Keratinocyte (primary cell): ENCODE results near the gene NEUROD1. TPM values are rescaled to one million over a fixed set of nuclear protein-coding genes. Genes with fewer than 3 reads are reported as not detected.

Experiments used
- DNase-seq: peaks from one replicate; pipeline ENCODE4 v3.0.0-alpha.2; 2011; ENCODE audit warnings: low read depth, missing footprints, low spot score
- FAIRE-seq: peaks from 2 replicates; lab custom pipeline; 2011; peaks lifted over from hg19 to GRCh38; lab: Jason Lieb, UNC
- H2AFZ ChIP-seq: 2 replicates; pipeline ENCODE4 v1.6.0; 2012; ENCODE audit warnings: low read length, control low read depth, inconsistent platforms; ENCODE audit not compliant: control insufficient read depth
- H3K27ac ChIP-seq: 2 replicates; pipeline ENCODE4 v1.5.1; 2011; ENCODE audit warnings: low read length; ENCODE audit not compliant: control insufficient read depth, insufficient read depth
- H3K27me3 ChIP-seq: 3 replicates; pipeline ENCODE4 v1.6.0; 2011; ENCODE audit warnings: low read length; ENCODE audit not compliant: control insufficient read depth, insufficient read depth; ENCODE audit errors: extremely low read depth
- H3K36me3 ChIP-seq, 2 experiments: 2 replicates in 1 of 2; 3 replicates in 1 of 2; pipeline ENCODE4 v1.5.1; 2011; ENCODE audit warnings: low read length in 2 of 2, mild to moderate bottlenecking in 1 of 2; ENCODE audit not compliant: control insufficient read depth in 2 of 2, insufficient read depth in 2 of 2; ENCODE audit errors: extremely low read depth in 1 of 2
- H3K4me1 ChIP-seq: 3 replicates; pipeline ENCODE4 v1.5.1; 2011; ENCODE audit warnings: low read length; ENCODE audit not compliant: control insufficient read depth, insufficient read depth; ENCODE audit errors: extremely low read depth
- H3K4me2 ChIP-seq: 3 replicates; pipeline ENCODE4 v1.6.0; 2011; ENCODE audit warnings: low read depth, low read length; ENCODE audit not compliant: control insufficient read depth, insufficient read depth; ENCODE audit errors: extremely low read depth
- H3K4me3 ChIP-seq, 3 experiments: fragments of 200-600 bp in 1 of 3; sonication (generic) in 1 of 3; 2 replicates in 2 of 3; 3 replicates in 1 of 3; pipeline ENCODE4 v1.5.1; 2011 to 2016; ENCODE audit warnings: low read length in 3 of 3, mild to moderate bottlenecking in 3 of 3, control low read depth in 2 of 3, inconsistent platforms in 1 of 3, low read depth in 1 of 3, mixed read lengths in 1 of 3, mixed run types in 1 of 3, moderate library complexity in 1 of 3; ENCODE audit not compliant: control insufficient read depth in 2 of 3, insufficient read depth in 2 of 3; ENCODE audit errors: extremely low read depth in 1 of 3
- H3K79me2 ChIP-seq: 2 replicates; pipeline ENCODE4 v1.6.0; 2012; ENCODE audit warnings: low read length; ENCODE audit not compliant: control insufficient read depth, insufficient read depth
- H3K9ac ChIP-seq: 3 replicates; pipeline ENCODE4 v1.6.0; 2011; ENCODE audit warnings: low read length; ENCODE audit not compliant: control insufficient read depth, insufficient read depth; ENCODE audit errors: extremely low read depth
- H3K9me1 ChIP-seq: 3 replicates; pipeline ENCODE4 v1.6.0; 2011; ENCODE audit warnings: low read length; ENCODE audit not compliant: control insufficient read depth, insufficient read depth; ENCODE audit errors: extremely low read depth
- H3K9me3 ChIP-seq: 2 replicates; pipeline ENCODE4 v1.5.1; 2012; ENCODE audit warnings: low read depth, low read length; ENCODE audit not compliant: control insufficient read depth
- H4K20me1 ChIP-seq: 3 replicates; pipeline ENCODE4 v1.6.0; 2011; ENCODE audit warnings: low read length; ENCODE audit not compliant: control insufficient read depth, insufficient read depth; ENCODE audit errors: extremely low read depth
- EZH2 ChIP-seq: IDR thresholded peaks from one replicate; pipeline ENCODE4 v1.6.1; 2012; ENCODE audit warnings: inconsistent platforms, mild to moderate bottlenecking, low read length, moderate library complexity
- dilution Hi-C: fragments of 300-500 bp; cut with MboI; formaldehyde crosslinking; loops from one replicate; pipeline ENCODE4 v1.7.0; 2020; ENCODE audit warnings: low sequenced_read_pairs; ENCODE audit not compliant: extremely low pct_ligation_motif_present
- polyA plus RNA-seq, 5 experiments: library from polyadenylated mRNA; depleted of rRNA in 3 of 5; stranded (reverse) in 3 of 5; stranded (forward) in 1 of 5; unstranded in 1 of 5; fragments of >200 nt; gene quantifications; 1 replicate in 1 of 5; 2 replicates in 3 of 5; 3 replicates in 1 of 5; pipeline versions ENCODE4 v1.2.1 to v1.2.3, GENCODE V29; 2011 to 2012; ENCODE audit warnings: missing spikeins in 2 of 5, low read depth in 1 of 5, low replicate concordance in 1 of 5
- TF ChIP-seq, protein P1 (sequence below), 3 experiments: IDR thresholded peaks in 1 of 3; conservative IDR thresholded peaks in 1 of 3; optimal IDR thresholded peaks in 1 of 3; 2 replicates in 2 of 3; 3 replicates in 1 of 3; pipeline versions ENCODE3 to v1.5.1; 2011; ENCODE audit warnings: low read length in 3 of 3, mild to moderate bottlenecking in 3 of 3, moderate library complexity in 2 of 3, control low read depth in 1 of 3, inconsistent platforms in 1 of 3; ENCODE audit not compliant: insufficient read depth in 2 of 3; ENCODE audit errors: extremely low read depth in 1 of 3

The NEUROD1 gene
- polyA plus RNA-seq, 1 donor (not counting 4 experiments of a cell fraction or from before 2014, with no cell fraction given): not detected

DNA sequence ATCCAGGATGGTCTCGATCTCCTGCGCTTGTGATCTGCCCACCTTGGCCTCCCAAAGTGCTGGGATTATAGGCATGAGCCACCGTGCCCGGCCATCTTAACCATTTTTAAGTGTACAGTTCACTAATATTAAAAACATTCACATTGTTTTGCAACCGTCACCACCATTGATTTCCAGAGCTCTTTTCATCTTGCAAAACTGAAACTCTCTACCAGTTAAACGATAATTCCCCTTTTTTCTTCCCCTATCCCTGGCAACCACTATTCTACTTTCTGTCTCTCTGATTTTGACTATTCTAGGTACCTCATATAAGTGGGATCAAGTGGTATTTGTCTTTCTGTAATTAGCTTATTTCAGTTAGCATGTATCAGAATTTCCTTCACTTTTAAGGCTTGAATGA lies 16.8 kb upstream of the NEUROD1 start:
- H3K36me3 ChIP-seq: no peaks in the 10 kb centered on the region
- no peaks in the 10 kb centered on the region for H3K4me1 ChIP-seq
- no peaks in the 10 kb centered on the region for H4K20me1 ChIP-seq
- no peak overlapping the region for H3K9ac ChIP-seq
- no peak overlapping the region for H3K4me3 ChIP-seq
- H3K27ac ChIP-seq: no peak overlapping the region
- no peaks in the 10 kb centered on the region for H3K9me1 ChIP-seq
- peaks cover 5% of the 10 kb centered on the region for H3K27me3 ChIP-seq
- H3K9me3 ChIP-seq: no peaks in the 10 kb centered on the region
- H2AFZ ChIP-seq: no peak overlapping the region
- dilution Hi-C loops: no loop called here
- no peak overlapping the region for H3K4me2 ChIP-seq
- TF ChIP-seq EZH2: no peak
- TF ChIP-seq, protein P1, sequence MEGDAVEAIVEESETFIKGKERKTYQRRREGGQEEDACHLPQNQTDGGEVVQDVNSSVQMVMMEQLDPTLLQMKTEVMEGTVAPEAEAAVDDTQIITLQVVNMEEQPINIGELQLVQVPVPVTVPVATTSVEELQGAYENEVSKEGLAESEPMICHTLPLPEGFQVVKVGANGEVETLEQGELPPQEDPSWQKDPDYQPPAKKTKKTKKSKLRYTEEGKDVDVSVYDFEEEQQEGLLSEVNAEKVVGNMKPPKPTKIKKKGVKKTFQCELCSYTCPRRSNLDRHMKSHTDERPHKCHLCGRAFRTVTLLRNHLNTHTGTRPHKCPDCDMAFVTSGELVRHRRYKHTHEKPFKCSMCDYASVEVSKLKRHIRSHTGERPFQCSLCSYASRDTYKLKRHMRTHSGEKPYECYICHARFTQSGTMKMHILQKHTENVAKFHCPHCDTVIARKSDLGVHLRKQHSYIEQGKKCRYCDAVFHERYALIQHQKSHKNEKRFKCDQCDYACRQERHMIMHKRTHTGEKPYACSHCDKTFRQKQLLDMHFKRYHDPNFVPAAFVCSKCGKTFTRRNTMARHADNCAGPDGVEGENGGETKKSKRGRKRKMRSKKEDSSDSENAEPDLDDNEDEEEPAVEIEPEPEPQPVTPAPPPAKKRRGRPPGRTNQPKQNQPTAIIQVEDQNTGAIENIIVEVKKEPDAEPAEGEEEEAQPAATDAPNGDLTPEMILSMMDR (optimal IDR thresholded peaks at IDR 0.05 in 1 of 3, IDR thresholded peaks at IDR 0.05 in 1 of 3, conservative IDR thresholded peaks at IDR 0.05 in 1 of 3; ENCODE audit: extremely low read depth in 1 of 3, insufficient read depth in 2 of 3, low read length in 3 of 3): no peak
- H3K79me2 ChIP-seq: no peaks in the 10 kb centered on the region
- FAIRE-seq (no peak), DNase-seq (no peak)

DNA sequence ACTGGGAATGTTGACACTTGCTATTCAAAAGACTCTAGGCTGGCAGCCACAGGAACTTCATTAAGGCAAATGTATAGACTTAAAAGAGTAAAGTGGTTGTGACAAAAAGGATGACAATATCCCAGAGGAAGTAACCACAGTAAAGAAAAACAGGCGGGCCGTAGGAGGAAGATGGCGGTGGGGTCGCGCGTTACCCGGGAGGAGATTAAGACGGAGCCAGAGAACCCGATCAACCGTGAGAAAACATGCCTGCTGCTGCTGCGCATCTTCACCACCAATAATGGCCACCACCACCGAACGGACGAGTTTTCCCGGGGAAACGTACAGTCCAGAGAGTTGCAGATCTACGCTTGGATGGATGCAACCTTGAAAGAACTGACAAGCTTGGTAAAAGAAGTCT lies 14.0 kb upstream of the NEUROD1 start:
- H3K4me2 ChIP-seq: no peak overlapping the region
- no peaks in the 10 kb centered on the region for H3K9me1 ChIP-seq
- no peaks in the 10 kb centered on the region for H4K20me1 ChIP-seq
- no peaks in the 10 kb centered on the region for H3K36me3 ChIP-seq
- H3K9me3 ChIP-seq: no peaks in the 10 kb centered on the region
- H3K4me1 ChIP-seq: no peaks in the 10 kb centered on the region
- H3K79me2 ChIP-seq: no peaks in the 10 kb centered on the region
- no peak overlapping the region for H3K9ac ChIP-seq
- FAIRE-seq: no peak
- peaks cover 5% of the 10 kb centered on the region for H3K27me3 ChIP-seq
- dilution Hi-C loops: no loop called here
- TF ChIP-seq, protein P1 (optimal IDR thresholded peaks at IDR 0.05 in 1 of 3, IDR thresholded peaks at IDR 0.05 in 1 of 3, conservative IDR thresholded peaks at IDR 0.05 in 1 of 3; ENCODE audit: extremely low read depth in 1 of 3, insufficient read depth in 2 of 3, low read length in 3 of 3): no peak
- TF ChIP-seq EZH2: no peak
- no peak overlapping the region for H2AFZ ChIP-seq
- H3K4me3 ChIP-seq: no peak overlapping the region
- no peak for DNase-seq
- no peak overlapping the region for H3K27ac ChIP-seq
